ENCODE data around the gene GNAZ.

GRCh38 chr22:23113847-23114720 is 43.8 kb downstream of the GNAZ start:
- TF ChIP-seq CTCF (IDR thresholded peaks at IDR 0.05) (no peak), ZFX (IDR thresholded peaks at IDR 0.05; ENCODE audit: borderline replicate concordance) (no peak)
